HepG2 (cell line): ENCODE data around the gene OMA1. TPM values are rescaled to one million over a fixed set of nuclear protein-coding genes. Genes with fewer than 3 reads are reported as not detected.

Experiments used
- ATAC-seq: fragments of 200-7000 bp; cut with Tn5 transposase; 3 replicates; pipeline ENCODE4 v1.9.1; 2020; ENCODE audit warnings: mild to moderate bottlenecking, moderate library complexity
- BruUV-seq: library from RNA; stranded (reverse); fragments of 400-500 nt; replicated peaks from 2 replicates; lab custom pipeline; 2021; lab: Mats Ljungman, UMichigan
- CTCF ChIA-PET: fragments of 300-600 bp; formaldehyde crosslinking; extraction: SDS; loops from one replicate; lab custom pipeline; 2021; ENCODE audit warnings: low total read pairs, inconsistent platforms, low intra/inter-chr PET ratio; lab: Yijun Ruan, JAX
- POLR2A ChIA-PET: fragments of 350-600 bp; sonication (Branson Sonifier 250); formaldehyde crosslinking; loops from one replicate; lab custom pipeline; 2020; ENCODE audit warnings: antibody characterized with exemption, inconsistent platforms; lab: Yijun Ruan, JAX
- DNase-seq: peaks from one replicate; pipeline ENCODE4 v3.0.0-alpha.2; 2015; ENCODE audit warnings: low spot score
- FAIRE-seq: peaks from 3 replicates; lab custom pipeline; 2011; peaks lifted over from hg19 to GRCh38; lab: Jason Lieb, UNC
- H2AFZ ChIP-seq: one replicate; pipeline ENCODE4 v1.6.1; 2011; ENCODE audit warnings: low read length, inconsistent platforms
- H3K27ac ChIP-seq: fragments of 300-600 bp; 3 replicates; pipeline ENCODE4 v1.8.0; 2011; ENCODE audit warnings: mixed run types, mild to moderate bottlenecking, mixed read lengths, low read length, inconsistent platforms; ENCODE audit not compliant: insufficient read depth; ENCODE audit errors: extremely low read length
- H3K27me3 ChIP-seq, 2 experiments: fragments of 200-600 bp in 1 of 2; 2 replicates in 1 of 2; 3 replicates in 1 of 2; pipeline versions ENCODE4 v1.6.0 to v1.8.0; 2011; ENCODE audit warnings: low read length in 2 of 2, mild to moderate bottlenecking in 2 of 2, moderate library complexity in 2 of 2, inconsistent platforms in 1 of 2; ENCODE audit not compliant: insufficient read depth in 2 of 2, control insufficient read depth in 1 of 2
- H3K36me3 ChIP-seq, 2 experiments: fragments of 200-600 bp in 1 of 2; replicated peaks in 1 of 2; 2 replicates in 1 of 2; 3 replicates in 1 of 2; pipeline versions ENCODE4 v1.5.1 to v1.8.0; 2011; ENCODE audit warnings: low read length in 2 of 2, inconsistent platforms in 1 of 2; ENCODE audit not compliant: insufficient read depth in 2 of 2, control insufficient read depth in 1 of 2
- H3K4me1 ChIP-seq: 2 replicates; pipeline ENCODE4 v1.5.1; 2012; ENCODE audit warnings: low read length, inconsistent platforms; ENCODE audit not compliant: insufficient read depth
- H3K4me2 ChIP-seq: 2 replicates; pipeline ENCODE4 v1.6.0; 2011; ENCODE audit warnings: low read depth, low read length, inconsistent platforms
- H3K4me3 ChIP-seq, 3 experiments: fragments of 200-600 bp in 1 of 3; sonication (generic), shearing (Covaris generic) in 1 of 3; replicated peaks in 1 of 3; 2 replicates each; pipeline ENCODE4 v1.5.1; 2011 to 2016; ENCODE audit warnings: low read length in 3 of 3, inconsistent platforms in 2 of 3, low read depth in 2 of 3, mild to moderate bottlenecking in 2 of 3, control low read depth in 1 of 3, mixed read lengths in 1 of 3; ENCODE audit not compliant: insufficient read depth in 1 of 3
- H3K79me2 ChIP-seq: one replicate; pipeline ENCODE4 v1.6.1; 2011; ENCODE audit warnings: low read length, inconsistent platforms; ENCODE audit not compliant: insufficient read depth
- H3K9ac ChIP-seq: 2 replicates; pipeline ENCODE4 v1.6.0; 2011; ENCODE audit warnings: mild to moderate bottlenecking, low read depth, low read length, inconsistent platforms; ENCODE audit not compliant: insufficient read depth
- H3K9me3 ChIP-seq: 2 replicates; pipeline ENCODE4 v1.5.1; 2012; ENCODE audit warnings: mild to moderate bottlenecking, low read length
- H4K20me1 ChIP-seq: 2 replicates; pipeline ENCODE4 v1.6.0; 2011; ENCODE audit warnings: inconsistent platforms, mild to moderate bottlenecking, low read length, moderate library complexity; ENCODE audit not compliant: insufficient read depth
- ERF ChIP-seq: IDR thresholded peaks from 2 replicates; pipeline ENCODE4 v1.6.1; 2018; ENCODE audit warnings: missing biosample characterization, missing genetic modification reagents
- ETV5 ChIP-seq: IDR thresholded peaks from 2 replicates; pipeline ENCODE4 v1.6.1; 2018; ENCODE audit warnings: missing biosample characterization, missing genetic modification reagents, inconsistent platforms, borderline replicate concordance
- ISL2 ChIP-seq: sonication (generic); formaldehyde crosslinking; IDR thresholded peaks from 2 replicates; pipeline ENCODE4 v1.5.0; 2020; ENCODE audit warnings: missing genetic modification reagents
- KDM6A ChIP-seq: IDR thresholded peaks from 2 replicates; pipeline ENCODE4 v1.6.1; 2016; ENCODE audit warnings: low read depth
- NPAS2 ChIP-seq: sonication (generic); formaldehyde crosslinking; IDR thresholded peaks from 2 replicates; pipeline ENCODE4 v1.8.0; 2022; ENCODE audit warnings: mild to moderate bottlenecking, missing genetic modification reagents, borderline replicate concordance
- PCBP2 ChIP-seq: fragments of 200-400 bp; formaldehyde crosslinking; optimal IDR thresholded peaks from 2 replicates; pipeline ENCODE3; 2018; ENCODE audit warnings: low read length, low read depth; ENCODE audit not compliant: poor library complexity, severe bottlenecking
- SRF ChIP-seq: IDR thresholded peaks from 2 replicates; pipeline ENCODE4 v1.6.1; 2011; ENCODE audit warnings: mild to moderate bottlenecking, low read depth, low read length, moderate library complexity
- ZIK1 ChIP-seq: sonication (generic); formaldehyde crosslinking; IDR thresholded peaks from 2 replicates; pipeline ENCODE4 v1.5.0; 2020; ENCODE audit warnings: mild to moderate bottlenecking, low read depth, missing genetic modification reagents, borderline replicate concordance
- ZNF274 ChIP-seq: sonication (generic); formaldehyde crosslinking; IDR thresholded peaks from 2 replicates; pipeline ENCODE4 v1.5.1; 2020; ENCODE audit warnings: mild to moderate bottlenecking, missing genetic modification reagents
- WGBS: methylation state at CpG from one replicate; pipeline ENCODE4 v1.1.6; 2017; ENCODE audit warnings: low lambda C conversion rate; 5-methylcytosine and 5-hydroxymethylcytosine counted together
- in situ Hi-C: cut with HindIII; loops from 2 replicates; pipeline ENCODE4 v1.10.0; 2017; ENCODE audit warnings: low pct_unique_long_range_greater_than_20kb; ENCODE audit not compliant: extremely low pct_ligation_motif_present
- intact Hi-C: fragments of 100-400 bp; cut with micrococcal nuclease; formaldehyde crosslinking; loops from one replicate; pipeline ENCODE4 v1.10.0; 2022; ENCODE audit not compliant: unreplicated experiment
- polyA plus RNA-seq, 8 experiments: library from polyadenylated mRNA; depleted of rRNA in 3 of 8; stranded (reverse) in 7 of 8; unstranded in 1 of 8; fragments of >200 nt; fragmentation: Illumina TruSeq in 4 of 8; extraction: Trizol in 4 of 8; gene quantifications; 2 replicates each; pipeline versions ENCODE4 v1.2.1 to v1.2.3, GENCODE V29; 2011 to 2016; ENCODE audit warnings: low read depth in 4 of 8, missing spikeins in 1 of 8, mixed read lengths in 1 of 8; ENCODE audit not compliant: insufficient read depth in 1 of 8
- total RNA-seq, 5 experiments: library from RNA; depleted of rRNA; stranded (reverse); fragments of >200 nt; fragmentation: Illumina TruSeq; extraction: Trizol; gene quantifications; 2 replicates each; pipeline ENCODE4 v1.2.3, GENCODE V29; 2016; ENCODE audit warnings: low read depth in 1 of 5
- TF ChIP-seq, protein P1 (sequence below): sonication (generic); formaldehyde crosslinking; IDR thresholded peaks from 2 replicates; pipeline ENCODE4 v1.4.0; 2020; ENCODE audit warnings: missing genetic modification reagents
- TF ChIP-seq, protein P2 (sequence below): IDR thresholded peaks from 2 replicates; pipeline ENCODE4 v1.6.1; 2016; ENCODE audit warnings: missing biosample characterization, missing genetic modification reagents, low read depth

Gene OMA1
- total and polyA plus RNA-seq, 2 of the 13 experiments (the other 11 are each of a cell fraction or from before 2014, with no cell fraction given), result 7.0 to 26.9 TPM

DNA sequence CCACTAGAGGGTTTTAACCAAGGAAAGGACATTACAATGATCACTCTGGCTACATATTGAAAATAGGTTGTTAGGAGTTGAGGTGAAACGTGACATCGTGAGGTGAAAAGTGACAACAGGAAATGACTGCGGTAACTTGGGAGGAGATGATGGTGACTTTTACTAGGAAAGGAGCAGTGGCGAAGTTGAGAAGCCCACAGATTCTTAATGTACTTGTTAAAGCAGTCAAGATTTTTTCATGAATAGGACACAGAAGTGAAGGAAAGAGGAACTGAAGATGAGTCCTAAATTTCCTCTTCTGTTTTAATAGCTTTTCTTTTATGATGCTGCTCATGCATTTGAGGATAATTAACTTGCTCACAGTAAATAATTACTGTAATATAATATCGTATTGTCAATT lies 59.5 kb downstream of the OMA1 start:
- ATAC-seq, result no peak
- WGBS, result 98% methylated on average over 5 of the region's 5 CpGs
- Histone ChIP-seq H3K4me3 (no peak overlapping the region), H3K9me3 (no peaks in the 10 kb centered on the region), H3K27me3 (no peaks in the 10 kb centered on the region), H3K27ac (no peak overlapping the region), H3K4me1 (no peaks in the 10 kb centered on the region), H2AFZ (no peak overlapping the region), H3K79me2 (no peaks in the 10 kb centered on the region), H3K9ac (no peak overlapping the region), H3K4me2 (no peak overlapping the region), H4K20me1 (no peaks in the 10 kb centered on the region), H3K36me3 (no peaks in the 10 kb centered on the region)
- CTCF ChIA-PET, result no interaction called here
- FAIRE-seq, result no peak
- intact Hi-C loops (no loop called here), in situ Hi-C loops (no loop called here)
- no peak for DNase-seq
- BruUV-seq, result no TSS peak
- POLR2A ChIA-PET, result no interaction called here
- TF ChIP-seq KDM6A, result no peak

DNA sequence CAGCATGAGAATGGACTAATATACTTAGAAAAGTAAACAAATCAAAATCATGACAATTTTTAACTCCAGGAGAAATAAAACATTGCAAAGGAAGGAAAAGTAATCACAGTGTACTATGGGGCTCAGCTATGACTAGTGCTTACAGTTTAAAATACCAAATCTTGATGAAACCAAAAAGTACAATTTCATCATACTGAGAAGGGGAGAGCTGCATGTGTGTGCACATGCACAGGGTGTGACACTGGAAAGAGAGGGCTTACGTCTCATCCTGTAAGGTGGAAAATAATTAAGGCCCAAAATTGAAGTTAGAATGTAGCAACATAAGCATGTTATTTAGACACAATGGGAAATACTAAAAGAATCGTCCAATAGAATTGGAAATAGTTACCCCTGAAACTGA lies 64.6 kb downstream of the OMA1 start:
- CTCF ChIA-PET, result no interaction called here
- Histone ChIP-seq H3K9ac (no peak overlapping the region), H4K20me1 (no peaks in the 10 kb centered on the region), H3K27me3 (no peaks in the 10 kb centered on the region), H3K27ac (no peak overlapping the region), H3K4me2 (no peak overlapping the region), H3K36me3 (no peaks in the 10 kb centered on the region), H2AFZ (no peak overlapping the region), H3K9me3 (no peaks in the 10 kb centered on the region), H3K79me2 (no peaks in the 10 kb centered on the region), H3K4me3 (no peak overlapping the region), H3K4me1 (no peaks in the 10 kb centered on the region)
- in situ Hi-C loops (no loop called here), intact Hi-C loops (no loop called here)
- FAIRE-seq (no peak), DNase-seq (no peak), ATAC-seq (no peak)
- POLR2A ChIA-PET, result no interaction called here
- WGBS, result 83% methylated on average over 2 of the region's 2 CpGs
- no TSS peak for BruUV-seq
- no peak for TF ChIP-seq ERF
- no peak for TF ChIP-seq NPAS2 (CRISPR knock-in tag)
- TF ChIP-seq ZIK1 (CRISPR knock-in tag), result no peak
- TF ChIP-seq, protein P1, sequence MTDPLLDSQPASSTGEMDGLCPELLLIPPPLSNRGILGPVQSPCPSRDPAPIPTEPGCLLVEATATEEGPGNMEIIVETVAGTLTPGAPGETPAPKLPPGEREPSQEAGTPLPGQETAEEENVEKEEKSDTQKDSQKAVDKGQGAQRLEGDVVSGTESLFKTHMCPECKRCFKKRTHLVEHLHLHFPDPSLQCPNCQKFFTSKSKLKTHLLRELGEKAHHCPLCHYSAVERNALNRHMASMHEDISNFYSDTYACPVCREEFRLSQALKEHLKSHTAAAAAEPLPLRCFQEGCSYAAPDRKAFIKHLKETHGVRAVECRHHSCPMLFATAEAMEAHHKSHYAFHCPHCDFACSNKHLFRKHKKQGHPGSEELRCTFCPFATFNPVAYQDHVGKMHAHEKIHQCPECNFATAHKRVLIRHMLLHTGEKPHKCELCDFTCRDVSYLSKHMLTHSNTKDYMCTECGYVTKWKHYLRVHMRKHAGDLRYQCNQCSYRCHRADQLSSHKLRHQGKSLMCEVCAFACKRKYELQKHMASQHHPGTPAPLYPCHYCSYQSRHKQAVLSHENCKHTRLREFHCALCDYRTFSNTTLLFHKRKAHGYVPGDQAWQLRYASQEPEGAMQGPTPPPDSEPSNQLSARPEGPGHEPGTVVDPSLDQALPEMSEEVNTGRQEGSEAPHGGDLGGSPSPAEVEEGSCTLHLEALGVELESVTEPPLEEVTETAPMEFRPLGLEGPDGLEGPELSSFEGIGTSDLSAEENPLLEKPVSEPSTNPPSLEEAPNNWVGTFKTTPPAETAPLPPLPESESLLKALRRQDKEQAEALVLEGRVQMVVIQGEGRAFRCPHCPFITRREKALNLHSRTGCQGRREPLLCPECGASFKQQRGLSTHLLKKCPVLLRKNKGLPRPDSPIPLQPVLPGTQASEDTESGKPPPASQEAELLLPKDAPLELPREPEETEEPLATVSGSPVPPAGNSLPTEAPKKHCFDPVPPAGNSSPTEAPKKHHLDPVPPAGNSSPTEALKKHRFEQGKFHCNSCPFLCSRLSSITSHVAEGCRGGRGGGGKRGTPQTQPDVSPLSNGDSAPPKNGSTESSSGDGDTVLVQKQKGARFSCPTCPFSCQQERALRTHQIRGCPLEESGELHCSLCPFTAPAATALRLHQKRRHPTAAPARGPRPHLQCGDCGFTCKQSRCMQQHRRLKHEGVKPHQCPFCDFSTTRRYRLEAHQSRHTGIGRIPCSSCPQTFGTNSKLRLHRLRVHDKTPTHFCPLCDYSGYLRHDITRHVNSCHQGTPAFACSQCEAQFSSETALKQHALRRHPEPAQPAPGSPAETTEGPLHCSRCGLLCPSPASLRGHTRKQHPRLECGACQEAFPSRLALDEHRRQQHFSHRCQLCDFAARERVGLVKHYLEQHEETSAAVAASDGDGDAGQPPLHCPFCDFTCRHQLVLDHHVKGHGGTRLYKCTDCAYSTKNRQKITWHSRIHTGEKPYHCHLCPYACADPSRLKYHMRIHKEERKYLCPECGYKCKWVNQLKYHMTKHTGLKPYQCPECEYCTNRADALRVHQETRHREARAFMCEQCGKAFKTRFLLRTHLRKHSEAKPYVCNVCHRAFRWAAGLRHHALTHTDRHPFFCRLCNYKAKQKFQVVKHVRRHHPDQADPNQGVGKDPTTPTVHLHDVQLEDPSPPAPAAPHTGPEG (CRISPR knock-in tag), result no peak
- TF ChIP-seq ISL2, result no peak
- TF ChIP-seq PCBP2, result no peak
- TF ChIP-seq SRF, result no peak
- no peak for TF ChIP-seq ZNF274 (CRISPR knock-in tag)
- no peak for TF ChIP-seq ETV5 (CRISPR knock-in tag)
- TF ChIP-seq, protein P2, sequence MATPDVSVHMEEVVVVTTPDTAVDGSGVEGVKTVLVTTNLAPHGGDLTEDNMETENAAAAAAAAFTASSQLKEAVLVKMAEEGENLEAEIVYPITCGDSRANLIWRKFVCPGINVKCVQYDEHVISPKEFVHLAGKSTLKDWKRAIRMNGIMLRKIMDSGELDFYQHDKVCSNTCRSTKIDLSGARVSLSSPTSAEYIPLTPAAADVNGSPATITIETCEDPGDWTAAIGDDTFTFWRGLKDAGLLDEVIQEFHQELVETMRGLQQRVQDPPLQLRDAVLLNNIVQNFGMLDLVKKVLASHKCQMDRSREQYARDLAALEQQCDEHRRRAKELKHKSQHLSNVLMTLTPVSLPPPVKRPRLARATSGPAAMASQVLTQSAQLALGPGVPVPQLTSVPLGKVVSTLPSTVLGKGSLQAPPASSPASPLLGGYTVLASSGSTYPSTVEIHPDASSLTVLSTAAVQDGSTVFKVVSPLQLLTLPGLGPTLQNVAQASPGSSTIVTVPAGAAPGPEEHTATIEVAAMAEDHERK (CRISPR knock-in tag), result no peak
